ENCODE results near the gene CCDC149. TPM values are rescaled to one million over a fixed set of nuclear protein-coding genes. Genes with fewer than 3 reads are reported as not detected.

Gene CCDC149
- total RNA-seq, 1 experiment from 2014 or later: 3.6 TPM

GRCh38 chr4:24792552-24792951 is 120.3 kb downstream of the CCDC149 start:
- no peak overlapping the region for H3K4me3 ChIP-seq (ENCODE audit: low read depth in 2 of 2, low read length in 2 of 2)
- no peaks in the 10 kb centered on the region for H3K36me3 ChIP-seq (ENCODE audit: control insufficient read depth, insufficient read depth, low read length)
- BruUV-seq (replicated peaks): no TSS peak
- no peaks in the 10 kb centered on the region for H3K27me3 ChIP-seq (ENCODE audit: control insufficient read depth, insufficient read depth, low read length)
- ATAC-seq (no peak), DNase-seq (ENCODE audit: low read depth, low spot score) (no peak)
- no peak for TF ChIP-seq CTCF (IDR thresholded peaks at IDR 0.05)
- no peak for TF ChIP-seq SIN3A (IDR thresholded peaks at IDR 0.05; ENCODE audit: borderline replicate concordance, insufficient read depth, low read depth, low read length)
- no peak for TF ChIP-seq TCF7L2 (IDR thresholded peaks at IDR 0.05; ENCODE audit: low read depth, low read length)
- in situ Hi-C loops (cut with HindIII; ENCODE audit: low pct_unique_long_range_greater_than_20kb, low sequenced_read_pairs): no loop called here
- ChIA-PET CTCF (no interaction called here), POLR2A (interaction anchor here (0.7 kb wide), 1 partner anchor 10 kb away, joined by 4 read pairs; no protein-coding TSS in a partner anchor)
- H3K9me3 ChIP-seq (ENCODE audit: control insufficient read depth, insufficient read depth, low read depth, low read length): no peaks in the 10 kb centered on the region
- intact Hi-C loops (cut with micrococcal nuclease; ENCODE audit: unreplicated experiment): no loop called here
- no peak overlapping the region for H3K27ac ChIP-seq (ENCODE audit: low read length)
- H3K4me1 ChIP-seq (ENCODE audit: control insufficient read depth, insufficient read depth, low read length): no peaks in the 10 kb centered on the region

- intact Hi-C loops (cut with micrococcal nuclease; ENCODE audit: unreplicated experiment): no loop called here
- TF ChIP-seq TCF7L2 (IDR thresholded peaks at IDR 0.05; ENCODE audit: low read depth, low read length) (no peak), CTCF (IDR thresholded peaks at IDR 0.05) (no peak), SIN3A (IDR thresholded peaks at IDR 0.05; ENCODE audit: borderline replicate concordance, insufficient read depth, low read depth, low read length) (no peak), REST (IDR thresholded peaks at IDR 0.05; ENCODE audit: insufficient read depth in 1 of 2, low read depth in 2 of 2, low read length in 1 of 2) (no peak), POLR2AphosphoS5 (IDR thresholded peaks at IDR 0.05; ENCODE audit: low read depth, low read length) (no peak)
- POLR2A ChIA-PET: no interaction called here
- Histone ChIP-seq H3K27ac (ENCODE audit: low read length) (no peak overlapping the region), H3K36me3 (ENCODE audit: control insufficient read depth, insufficient read depth, low read length) (no peaks in the 10 kb centered on the region), H3K9me3 (ENCODE audit: control insufficient read depth, insufficient read depth, low read depth, low read length) (no peaks in the 10 kb centered on the region), H3K4me1 (ENCODE audit: control insufficient read depth, insufficient read depth, low read length) (no peaks in the 10 kb centered on the region), H3K27me3 (ENCODE audit: control insufficient read depth, insufficient read depth, low read length) (no peaks in the 10 kb centered on the region), H3K4me3 (ENCODE audit: low read depth in 2 of 2, low read length in 2 of 2) (no peak overlapping the region)
- ATAC-seq: no peak
- no TSS peak for BruUV-seq (replicated peaks)
- no peak for DNase-seq (ENCODE audit: low read depth, low spot score)
- in situ Hi-C loops (cut with HindIII; ENCODE audit: low pct_unique_long_range_greater_than_20kb, low sequenced_read_pairs): no loop called here
- CTCF ChIA-PET: no interaction called here
Observed at GRCh38 chr4:24791043-24791442, 121.8 kb downstream of the CCDC149 start.

Data from Panc1 (cell line).